ENCODE results near the gene CCDC178.

DNA sequence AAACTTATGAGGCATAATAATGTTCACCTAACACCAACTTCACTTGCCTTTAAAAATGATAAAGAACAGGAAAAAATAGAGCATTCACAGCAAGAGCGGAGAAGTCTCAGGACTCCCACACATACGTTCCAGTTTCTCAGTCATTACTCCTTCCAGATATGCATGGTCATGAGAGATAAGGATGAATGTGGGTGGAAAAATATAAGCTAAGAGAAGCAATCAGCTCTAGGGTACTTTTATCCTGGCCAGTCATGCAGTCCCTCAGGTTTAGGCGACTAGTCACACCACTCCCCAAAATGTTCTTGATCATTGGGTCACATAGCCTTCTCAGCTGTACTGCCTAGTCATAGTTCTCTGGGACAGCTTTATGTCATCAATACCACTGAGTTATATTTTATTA lies 29.2 kb upstream of the CCDC178 start:
- TF ChIP-seq, protein P1, sequence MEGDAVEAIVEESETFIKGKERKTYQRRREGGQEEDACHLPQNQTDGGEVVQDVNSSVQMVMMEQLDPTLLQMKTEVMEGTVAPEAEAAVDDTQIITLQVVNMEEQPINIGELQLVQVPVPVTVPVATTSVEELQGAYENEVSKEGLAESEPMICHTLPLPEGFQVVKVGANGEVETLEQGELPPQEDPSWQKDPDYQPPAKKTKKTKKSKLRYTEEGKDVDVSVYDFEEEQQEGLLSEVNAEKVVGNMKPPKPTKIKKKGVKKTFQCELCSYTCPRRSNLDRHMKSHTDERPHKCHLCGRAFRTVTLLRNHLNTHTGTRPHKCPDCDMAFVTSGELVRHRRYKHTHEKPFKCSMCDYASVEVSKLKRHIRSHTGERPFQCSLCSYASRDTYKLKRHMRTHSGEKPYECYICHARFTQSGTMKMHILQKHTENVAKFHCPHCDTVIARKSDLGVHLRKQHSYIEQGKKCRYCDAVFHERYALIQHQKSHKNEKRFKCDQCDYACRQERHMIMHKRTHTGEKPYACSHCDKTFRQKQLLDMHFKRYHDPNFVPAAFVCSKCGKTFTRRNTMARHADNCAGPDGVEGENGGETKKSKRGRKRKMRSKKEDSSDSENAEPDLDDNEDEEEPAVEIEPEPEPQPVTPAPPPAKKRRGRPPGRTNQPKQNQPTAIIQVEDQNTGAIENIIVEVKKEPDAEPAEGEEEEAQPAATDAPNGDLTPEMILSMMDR (IDR thresholded peaks at IDR 0.05; ENCODE audit: low read length): no peak
- no peak for TF ChIP-seq EZH2 (IDR thresholded peaks at IDR 0.05; ENCODE audit: borderline replicate concordance, low read length)
